Right lobe of liver (tissue), 6 donors: ENCODE measurements around the gene CEP55. TPM values are rescaled to one million over a fixed set of nuclear protein-coding genes. Genes with fewer than 3 reads are reported as not detected.

Experiments
- ATAC-seq, 4 donors: fragments of 200-7000 bp; cut with Tn5 transposase; one replicate each; pipeline ENCODE4 v1.9.1; 2020; ENCODE audit warnings: mild to moderate bottlenecking in 4 of 4, moderate library complexity in 4 of 4
- DNase-seq, 3 donors: peaks; one replicate each; pipeline ENCODE4 v3.0.0-alpha.2; 2020
- H3K27ac ChIP-seq, 3 donors: fragments of 200-600 bp; one replicate each; pipeline ENCODE4 v1.8.0; 2022
- H3K27me3 ChIP-seq, 2 donors: fragments of 200-600 bp; one replicate each; pipeline ENCODE4 v1.8.0; 2022
- H3K36me3 ChIP-seq, 4 donors: fragments of 200-600 bp; sonication (generic) in 1 of 4; one replicate each; pipeline versions ENCODE4 v1.5.1 to v1.8.0; 2017 to 2022; ENCODE audit warnings: control low read depth in 1 of 4
- H3K4me1 ChIP-seq, 4 donors: fragments of 200-600 bp; sonication (generic) in 1 of 4; one replicate each; pipeline versions ENCODE4 v1.5.1 to v1.8.0; 2017 to 2022; ENCODE audit warnings: control low read depth in 1 of 4
- H3K4me3 ChIP-seq, 3 donors: fragments of 200-600 bp; one replicate each; pipeline ENCODE4 v1.8.0; 2022
- H3K9me3 ChIP-seq, 4 donors: fragments of 200-600 bp; sonication (generic) in 1 of 4; one replicate each; pipeline versions ENCODE4 v1.5.1 to v1.8.0; 2017 to 2022; ENCODE audit warnings: control low read depth in 1 of 4
- POLR2A ChIP-seq: fragments of 450-650 bp; IDR thresholded peaks from one replicate; pipeline ENCODE4 v1.6.1; 2017; ENCODE audit warnings: antibody characterized with exemption, mild to moderate bottlenecking
- WGBS: methylation state at CpG from one replicate; pipeline ENCODE4 v1.1.6; 2018; ENCODE audit warnings: low coverage, low lambda C conversion rate; ENCODE audit not compliant: insufficient coverage; ENCODE audit errors: missing lambda C conversion rate; 5-methylcytosine and 5-hydroxymethylcytosine counted together
- intact Hi-C, 2 donors: fragments of 100-400 bp; cut with DNase I; formaldehyde crosslinking; loops; one replicate each; pipeline versions ENCODE4 v1.11.2 to v1.14.1; 2022
- small RNA-seq, 2 experiments: library from RNA; depleted of rRNA; stranded (forward); fragments of <200 nt; gene quantifications; one replicate each; pipeline ENCODE3, GENCODE V24; 2016
- total RNA-seq, 6 experiments: library from RNA; depleted of rRNA in 2 of 6; stranded (reverse); fragments of >200 nt in 2 of 6; fragmentation: NEBNext Ultra II Directional in 3 of 6; extraction: Animal tissue kit (Norgen Biotek cat#: 25700) in 3 of 6; gene quantifications; one replicate each; pipeline versions ENCODE4 v1.1.0 to v1.2.4, GENCODE V29; 2016 to 2023
- TF ChIP-seq, protein P1 (sequence below), 4 donors: fragments of 200-600 bp in 3 of 4; fragments of 450-650 bp in 1 of 4; IDR thresholded peaks; one replicate each; pipeline versions ENCODE4 v1.5.1 to v1.8.0; 2016 to 2022; ENCODE audit warnings: antibody characterized with exemption in 4 of 4, mild to moderate bottlenecking in 2 of 4
- donor health status: DM: no; HTN: yes; CAD: no.
- donor health status: DM: no; HTN: no; CAD: no.
- donor health status: DM: no; HTN: no; CAD: no.
- donor health status: DM: no; HTN: yes; CAD: no.
- donor health status: DM: no; HTN: yes; CAD: no.

Gene CEP55
- total RNA-seq, 6 experiments from 2014 or later: 0.16 to 0.56 (median 0.43) TPM; not detected in 1

DNA sequence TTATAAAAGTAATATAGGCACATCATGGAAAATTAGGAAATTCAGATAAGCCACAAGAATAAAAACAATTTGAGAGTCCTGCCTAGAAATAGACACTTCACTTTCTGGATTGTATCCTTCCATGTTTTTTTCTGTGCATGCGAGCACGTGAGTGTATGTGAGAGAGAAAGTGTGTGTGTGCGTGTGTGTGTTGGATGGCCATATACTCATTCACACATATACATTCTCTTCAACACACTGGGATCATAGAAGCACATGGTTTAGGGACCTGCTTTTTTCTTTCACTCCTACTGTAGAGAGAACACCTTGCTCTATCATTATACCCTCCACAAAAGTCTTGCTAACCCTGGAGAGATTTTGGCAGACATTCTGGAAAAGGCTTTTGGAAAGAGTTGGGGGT lies 77.5 kb downstream of the CEP55 start:
- Histone ChIP-seq H3K27ac (no peak overlapping the region), H3K4me1 (no peaks in the 10 kb centered on the region), H3K9me3 (no peaks in the 10 kb centered on the region), H3K36me3 (no peaks in the 10 kb centered on the region), H3K27me3 (no peaks in the 10 kb centered on the region), H3K4me3 (no peak overlapping the region)
- DNase-seq (no peak), ATAC-seq (no peak)
- 57% methylated on average over 3 of the region's 3 CpGs for WGBS
- intact Hi-C loops: no loop called here
- no peak for TF ChIP-seq POLR2A
- TF ChIP-seq, protein P1, sequence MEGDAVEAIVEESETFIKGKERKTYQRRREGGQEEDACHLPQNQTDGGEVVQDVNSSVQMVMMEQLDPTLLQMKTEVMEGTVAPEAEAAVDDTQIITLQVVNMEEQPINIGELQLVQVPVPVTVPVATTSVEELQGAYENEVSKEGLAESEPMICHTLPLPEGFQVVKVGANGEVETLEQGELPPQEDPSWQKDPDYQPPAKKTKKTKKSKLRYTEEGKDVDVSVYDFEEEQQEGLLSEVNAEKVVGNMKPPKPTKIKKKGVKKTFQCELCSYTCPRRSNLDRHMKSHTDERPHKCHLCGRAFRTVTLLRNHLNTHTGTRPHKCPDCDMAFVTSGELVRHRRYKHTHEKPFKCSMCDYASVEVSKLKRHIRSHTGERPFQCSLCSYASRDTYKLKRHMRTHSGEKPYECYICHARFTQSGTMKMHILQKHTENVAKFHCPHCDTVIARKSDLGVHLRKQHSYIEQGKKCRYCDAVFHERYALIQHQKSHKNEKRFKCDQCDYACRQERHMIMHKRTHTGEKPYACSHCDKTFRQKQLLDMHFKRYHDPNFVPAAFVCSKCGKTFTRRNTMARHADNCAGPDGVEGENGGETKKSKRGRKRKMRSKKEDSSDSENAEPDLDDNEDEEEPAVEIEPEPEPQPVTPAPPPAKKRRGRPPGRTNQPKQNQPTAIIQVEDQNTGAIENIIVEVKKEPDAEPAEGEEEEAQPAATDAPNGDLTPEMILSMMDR (IDR thresholded peaks at IDR 0.05): no peak

DNA sequence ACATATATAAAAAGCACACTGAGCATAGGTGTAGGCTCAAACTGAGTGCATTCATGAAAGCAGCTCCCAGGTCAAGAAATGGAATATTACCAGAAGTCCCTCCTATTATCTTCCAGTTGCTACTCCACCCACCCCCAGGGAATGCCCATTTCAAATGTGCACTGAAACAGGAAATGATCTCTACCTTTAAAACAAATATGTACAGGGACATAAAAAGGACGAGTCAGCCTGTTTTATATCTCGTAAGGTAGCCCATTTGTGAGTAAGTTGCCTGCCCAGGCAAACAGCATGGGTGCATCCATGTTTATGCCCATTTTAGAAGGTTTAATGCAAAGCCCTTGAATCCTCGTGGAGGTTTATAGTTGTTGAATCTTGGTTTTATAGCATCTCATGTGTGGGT lies 80.5 kb downstream of the CEP55 start:
- H3K27ac ChIP-seq: no peak overlapping the region
- ATAC-seq (no peak), DNase-seq (no peak)
- no peaks in the 10 kb centered on the region for H3K27me3 ChIP-seq
- H3K4me3 ChIP-seq: no peak overlapping the region
- H3K4me1 ChIP-seq: no peaks in the 10 kb centered on the region
- no peak for TF ChIP-seq POLR2A
- TF ChIP-seq, protein P1 (IDR thresholded peaks at IDR 0.05): no peak
- no peaks in the 10 kb centered on the region for H3K36me3 ChIP-seq
- H3K9me3 ChIP-seq: no peaks in the 10 kb centered on the region
- 58% methylated on average over 2 of the region's 3 CpGs for WGBS
- intact Hi-C loops: no loop called here

DNA sequence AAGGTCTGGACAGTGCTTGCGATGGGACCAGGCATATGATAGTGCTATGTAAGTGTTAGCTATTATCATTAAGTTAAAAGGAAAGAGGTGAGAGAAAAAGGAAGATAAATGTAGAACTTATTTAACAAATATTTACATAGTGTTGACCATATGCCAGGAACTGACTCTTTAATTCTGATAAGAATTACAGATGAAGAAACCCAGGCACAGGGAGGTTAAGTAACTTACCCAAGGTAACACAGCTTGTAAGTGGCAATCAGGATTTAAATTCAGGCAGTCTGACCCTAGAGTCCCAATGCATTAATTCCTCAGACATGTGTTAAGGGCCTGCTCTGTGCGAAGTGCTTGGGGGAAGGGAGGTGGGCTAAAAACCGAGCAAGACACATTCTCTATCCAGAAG lies 81.2 kb downstream of the CEP55 start:
- no peak overlapping the region for H3K4me3 ChIP-seq
- DNase-seq (no peak), ATAC-seq (no peak)
- H3K27me3 ChIP-seq: no peaks in the 10 kb centered on the region
- H3K4me1 ChIP-seq: no peaks in the 10 kb centered on the region
- H3K9me3 ChIP-seq: no peaks in the 10 kb centered on the region
- no peaks in the 10 kb centered on the region for H3K36me3 ChIP-seq
- H3K27ac ChIP-seq: no peak overlapping the region
- intact Hi-C loops: no loop called here
- TF ChIP-seq, protein P1 (IDR thresholded peaks at IDR 0.05): no peak
- TF ChIP-seq POLR2A: no peak
- 74% methylated on average over 3 of the region's 3 CpGs for WGBS

Small RNA genes within 50 kb of the gene (small RNA-seq; reads per million reads assigned to genes)
- 0.39 to 0.52 reads per million in 2 experiments for gene RNA5SP323

Other genes with a start within 250 kb of the CEP55 start
- 10 to 100 TPM in 1 of 6 experiments, 1 to 10 TPM in 5; 1.9 to 14.6 (median 3.2) TPM for gene MYOF, start 14.3 kb upstream of the CEP55 start, total RNA-seq
- gene FFAR4, start 70.1 kb downstream of the CEP55 start, total RNA-seq: under 1 TPM; 0.07 to 0.27 (median 0.19) TPM
- 1,000 to 10,000 TPM; 4,975 to 8,539 (median 5,621) TPM for gene RBP4, start 104.6 kb downstream of the CEP55 start, total RNA-seq
- gene PDE6C, start 115.9 kb downstream of the CEP55 start, total RNA-seq: not detected
- gene FRA10AC1, start 206.0 kb downstream of the CEP55 start, total RNA-seq: 1 to 10 TPM; 4.2 to 9.4 (median 6.6) TPM